A673 (cell line): Measurements from ENCODE around the gene TTI1. TPM values are rescaled to one million over a fixed set of nuclear protein-coding genes. Genes with fewer than 3 reads are reported as not detected.
A peak's percentile ranks its signal among the peaks of the same experiment; 100 is the strongest.

Experiments used
- BruUV-seq: library from RNA; stranded (reverse); fragments of 400-500 nt; replicated peaks from 2 replicates; lab custom pipeline; 2021; lab: Mats Ljungman, UMichigan
- CTCF ChIA-PET: fragments of 300-600 bp; sonication (Branson Sonifier 250); formaldehyde crosslinking; loops from one replicate; lab custom pipeline; 2022; ENCODE audit warnings: antibody characterized with exemption; lab: Charles Lee
- POLR2A ChIA-PET: fragments of 300-600 bp; sonication (Branson Sonifier 250); formaldehyde crosslinking; loops from one replicate; lab custom pipeline; 2022; ENCODE audit warnings: antibody characterized with exemption; ENCODE audit not compliant: low non-redundant PET; lab: Charles Lee
- DNase-seq: peaks from one replicate; pipeline ENCODE4 v3.0.0-alpha.2; 2015; ENCODE audit warnings: low spot score
- H3K27ac ChIP-seq: fragments of 200-600 bp; sonication (generic); 2 replicates; pipeline ENCODE4 v1.5.1; 2016; ENCODE audit warnings: mixed run types, low read depth, mild to moderate bottlenecking, mixed read lengths, antibody characterized with exemption, low read length; ENCODE audit not compliant: poor library complexity, severe bottlenecking
- H3K27me3 ChIP-seq: fragments of 200-600 bp; sonication (generic); replicated peaks from 2 replicates; pipeline ENCODE4 v1.6.1; 2017; ENCODE audit warnings: mixed run types, low read depth, mild to moderate bottlenecking, mixed read lengths, antibody characterized with exemption, low read length; ENCODE audit not compliant: insufficient read depth, poor library complexity
- H3K36me3 ChIP-seq: fragments of 200-600 bp; sonication (generic); 2 replicates; pipeline ENCODE4 v1.6.1; 2016; ENCODE audit warnings: mixed run types, mild to moderate bottlenecking, mixed read lengths, antibody characterized with exemption, low read length; ENCODE audit not compliant: insufficient read depth, poor library complexity, severe bottlenecking
- H3K4me1 ChIP-seq: fragments of 200-600 bp; sonication (generic); 2 replicates; pipeline ENCODE4 v1.6.1; 2017; ENCODE audit warnings: mixed run types, mild to moderate bottlenecking, mixed read lengths, antibody characterized with exemption, low read length; ENCODE audit not compliant: insufficient read depth, poor library complexity, severe bottlenecking
- H3K4me3 ChIP-seq: fragments of 200-600 bp; sonication (generic); 2 replicates; pipeline ENCODE4 v1.5.1; 2016; ENCODE audit warnings: low read depth, mixed run types, mild to moderate bottlenecking, mixed read lengths, low read length; ENCODE audit not compliant: poor library complexity, severe bottlenecking
- H3K9me3 ChIP-seq: fragments of 200-600 bp; sonication (generic); 2 replicates; pipeline ENCODE4 v1.6.1; 2016; ENCODE audit warnings: mixed run types, low read depth, mild to moderate bottlenecking, mixed read lengths, antibody characterized with exemption, low read length; ENCODE audit not compliant: poor library complexity, severe bottlenecking
- EZH2 ChIP-seq: fragments of 200-600 bp; sonication (generic); IDR thresholded peaks from 2 replicates; pipeline ENCODE4 v1.6.1; 2017; ENCODE audit warnings: borderline replicate concordance, low read depth, mild to moderate bottlenecking, mixed read lengths, antibody characterized with exemption, low read length; ENCODE audit not compliant: poor library complexity, severe bottlenecking
- intact Hi-C: fragments of 100-400 bp; cut with micrococcal nuclease; formaldehyde crosslinking; loops from one replicate; pipeline ENCODE4 v1.10.0; 2022; ENCODE audit not compliant: unreplicated experiment
- total RNA-seq: library from RNA; stranded (reverse); gene quantifications from 2 replicates; pipeline ENCODE4 v1.2.3, GENCODE V29; 2021
- TF ChIP-seq, protein P1 (sequence below): fragments of 300-800, 200-600 bp; sonication (generic); conservative IDR thresholded peaks from 2 replicates; pipeline ENCODE4 v1.5.1; 2017; ENCODE audit warnings: low read depth, mild to moderate bottlenecking, antibody characterized with exemption, low read length, moderate library complexity, mixed read lengths

The TTI1 gene
- total RNA-seq, 1 experiment from 2014 or later: 40.3 TPM

DNA sequence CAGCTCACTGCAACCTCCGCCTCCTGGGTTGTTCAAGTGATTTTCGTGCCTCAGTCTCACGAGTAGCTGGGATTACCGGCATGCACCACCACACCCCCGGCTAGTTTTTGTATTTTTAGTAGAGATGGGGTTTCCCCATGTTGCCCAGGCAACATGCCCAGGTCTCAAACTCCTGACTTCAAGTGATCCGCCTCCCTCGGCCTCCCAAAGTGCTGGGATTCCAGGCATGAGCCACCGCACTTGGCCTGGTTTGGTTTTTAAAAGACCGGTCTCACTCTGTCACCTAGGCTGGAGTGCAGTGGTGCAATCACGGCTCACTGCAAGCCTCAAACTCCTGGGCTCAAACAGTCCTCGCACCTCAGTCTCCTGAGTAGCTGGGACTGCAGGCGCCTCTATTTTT is 90.2 kb downstream of the TTI1 start:
- Histone ChIP-seq H3K27me3 (no peaks in the 10 kb centered on the region), H3K4me1 (no peaks in the 10 kb centered on the region), H3K27ac (no peak overlapping the region), H3K4me3 (no peak overlapping the region), H3K9me3 (no peaks in the 10 kb centered on the region), H3K36me3 (no peaks in the 10 kb centered on the region)
- intact Hi-C loops: no loop called here
- TF ChIP-seq, protein P1, sequence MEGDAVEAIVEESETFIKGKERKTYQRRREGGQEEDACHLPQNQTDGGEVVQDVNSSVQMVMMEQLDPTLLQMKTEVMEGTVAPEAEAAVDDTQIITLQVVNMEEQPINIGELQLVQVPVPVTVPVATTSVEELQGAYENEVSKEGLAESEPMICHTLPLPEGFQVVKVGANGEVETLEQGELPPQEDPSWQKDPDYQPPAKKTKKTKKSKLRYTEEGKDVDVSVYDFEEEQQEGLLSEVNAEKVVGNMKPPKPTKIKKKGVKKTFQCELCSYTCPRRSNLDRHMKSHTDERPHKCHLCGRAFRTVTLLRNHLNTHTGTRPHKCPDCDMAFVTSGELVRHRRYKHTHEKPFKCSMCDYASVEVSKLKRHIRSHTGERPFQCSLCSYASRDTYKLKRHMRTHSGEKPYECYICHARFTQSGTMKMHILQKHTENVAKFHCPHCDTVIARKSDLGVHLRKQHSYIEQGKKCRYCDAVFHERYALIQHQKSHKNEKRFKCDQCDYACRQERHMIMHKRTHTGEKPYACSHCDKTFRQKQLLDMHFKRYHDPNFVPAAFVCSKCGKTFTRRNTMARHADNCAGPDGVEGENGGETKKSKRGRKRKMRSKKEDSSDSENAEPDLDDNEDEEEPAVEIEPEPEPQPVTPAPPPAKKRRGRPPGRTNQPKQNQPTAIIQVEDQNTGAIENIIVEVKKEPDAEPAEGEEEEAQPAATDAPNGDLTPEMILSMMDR: no peak
- no peak for TF ChIP-seq EZH2
- ChIA-PET CTCF (no interaction called here), POLR2A (no interaction called here)
- no peak for DNase-seq
- BruUV-seq: no TSS peak

DNA sequence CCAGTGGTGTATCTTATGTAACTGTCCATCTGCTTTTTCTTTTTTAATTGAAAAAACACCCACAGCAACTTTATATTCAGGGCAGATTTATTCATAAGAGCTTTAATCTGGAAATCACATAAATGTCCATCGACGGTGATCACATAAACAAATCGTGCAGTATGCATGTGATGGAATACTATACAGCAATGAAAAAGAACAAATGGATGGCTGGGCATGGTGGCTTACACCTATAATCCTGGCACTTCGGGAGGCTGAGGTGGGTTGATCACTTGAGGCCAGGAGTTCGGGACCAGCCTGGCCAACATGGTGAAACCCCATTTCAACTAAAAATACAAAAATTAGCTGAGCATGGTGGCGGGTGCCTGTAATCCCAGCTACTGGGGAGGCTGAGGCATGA is 91.3 kb downstream of the TTI1 start:
- ChIA-PET POLR2A (no interaction called here), CTCF (no interaction called here)
- no peaks in the 10 kb centered on the region for H3K9me3 ChIP-seq
- BruUV-seq: no TSS peak
- intact Hi-C loops: no loop called here
- no peak for TF ChIP-seq EZH2
- TF ChIP-seq, protein P1: no peak
- H3K4me1 ChIP-seq: no peaks in the 10 kb centered on the region
- DNase-seq: no peak
- no peak overlapping the region for H3K27ac ChIP-seq
- H3K27me3 ChIP-seq: no peaks in the 10 kb centered on the region
- H3K36me3 ChIP-seq: no peaks in the 10 kb centered on the region
- H3K4me3 ChIP-seq: no peak overlapping the region

DNA sequence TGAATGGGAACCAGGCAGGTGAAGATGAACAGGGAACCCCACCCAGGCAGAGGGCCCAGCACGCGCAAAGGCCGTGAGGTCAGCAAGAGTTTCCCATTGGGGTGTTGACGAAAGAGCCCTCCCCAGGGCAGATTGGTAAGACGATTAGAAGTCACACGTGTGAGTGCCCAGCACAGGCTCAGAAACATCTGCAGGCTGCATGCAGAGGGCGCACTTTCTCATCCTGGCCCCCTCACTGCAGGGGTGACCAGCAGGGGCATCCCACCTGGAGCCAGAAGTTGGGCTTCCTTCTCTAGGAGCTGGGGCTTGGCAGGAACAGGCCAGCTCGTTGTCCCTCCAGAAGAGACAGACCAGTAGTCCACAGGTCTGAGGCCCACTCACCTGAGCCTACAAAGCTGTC is 91.9 kb downstream of the TTI1 start:
- Histone ChIP-seq H3K4me3 (no peak overlapping the region), H3K36me3 (no peaks in the 10 kb centered on the region), H3K9me3 (no peaks in the 10 kb centered on the region), H3K4me1 (no peaks in the 10 kb centered on the region), H3K27ac (no peak overlapping the region), H3K27me3 (no peaks in the 10 kb centered on the region)
- TF ChIP-seq EZH2: no peak
- TF ChIP-seq, protein P1: peak; percentile 36; the same call in 1 of the 2 replicates
- ChIA-PET CTCF (no interaction called here), POLR2A (no interaction called here)
- no peak for DNase-seq
- no TSS peak for BruUV-seq
- intact Hi-C loops: no loop called here
